ENCODE results near the gene KCNQ4. TPM values are rescaled to one million over a fixed set of nuclear protein-coding genes. Genes with fewer than 3 reads are reported as not detected.

The KCNQ4 gene
- total and polyA plus RNA-seq, 2 of the 13 experiments (the other 11 are each of a cell fraction or from before 2014, with no cell fraction given): 0.02 to 0.09 TPM

GRCh38 chr1:40784141-40784770 is 669 bp downstream of the KCNQ4 start:
- no peaks in the 10 kb centered on the region for H3K79me2 ChIP-seq (ENCODE audit: insufficient read depth, low read length)
- in situ Hi-C loops (cut with HindIII; ENCODE audit: extremely low pct_ligation_motif_present, low pct_unique_long_range_greater_than_20kb) (no loop called here), intact Hi-C loops (cut with micrococcal nuclease; ENCODE audit: unreplicated experiment) (loop anchor here (10.0 kb wide), 1 partner anchor 169 kb away; no protein-coding TSS in a partner anchor)
- ChIA-PET POLR2A (no interaction called here), CTCF (ENCODE audit: low intra/inter-chr PET ratio, low total read pairs) (no interaction called here)
- H2AFZ ChIP-seq (ENCODE audit: low read length): no peak overlapping the region
- ATAC-seq (no peak), DNase-seq (ENCODE audit: low spot score) (no peak), FAIRE-seq (no peak)
- BruUV-seq (replicated peaks): no TSS peak
- H3K27me3 ChIP-seq (ENCODE audit: control insufficient read depth in 1 of 2, insufficient read depth in 2 of 2, low read length in 2 of 2): peaks cover 1 to 3% of the 10 kb centered on the region in 2 experiments; a peak in 2 of 5 replicates
- WGBS (ENCODE audit: low lambda C conversion rate): 79% methylated on average over 41 of the region's 63 CpGs
- no peak overlapping the region for H3K27ac ChIP-seq (ENCODE audit: extremely low read length, insufficient read depth, low read length)
- no peaks in the 10 kb centered on the region for H3K9me3 ChIP-seq (ENCODE audit: low read length)
- no peaks in the 10 kb centered on the region for H3K36me3 ChIP-seq (replicated peaks in 1 of 2; ENCODE audit: control insufficient read depth in 1 of 2, insufficient read depth in 2 of 2, low read length in 2 of 2)
- peaks cover 55% of the 10 kb centered on the region for H3K4me1 ChIP-seq (ENCODE audit: insufficient read depth, low read length)
- no peak overlapping the region for H3K4me3 ChIP-seq (replicated peaks in 1 of 3; ENCODE audit: insufficient read depth in 1 of 3, low read depth in 2 of 3, low read length in 3 of 3)
- H3K4me2 ChIP-seq (ENCODE audit: low read depth, low read length): no peak overlapping the region
- H4K20me1 ChIP-seq (ENCODE audit: insufficient read depth, low read length): no peaks in the 10 kb centered on the region
- no peak overlapping the region for H3K9ac ChIP-seq (ENCODE audit: insufficient read depth, low read depth, low read length)
- no peak for TF ChIP-seq ARID2 (CRISPR knock-in tag; IDR thresholded peaks at IDR 0.05; ENCODE audit: borderline replicate concordance)
- no peak for TF ChIP-seq FOSL2 (CRISPR knock-in tag; IDR thresholded peaks at IDR 0.05)
- TF ChIP-seq MAZ (IDR thresholded peaks at IDR 0.05; ENCODE audit: borderline replicate concordance, low read depth, low read length): no peak
- TF ChIP-seq MAZ (CRISPR knock-in tag; IDR thresholded peaks at IDR 0.05; ENCODE audit: low read depth): no peak
- TF ChIP-seq ZNF12 (CRISPR knock-in tag; IDR thresholded peaks at IDR 0.05): no peak
- TF ChIP-seq ZNF543 (CRISPR knock-in tag; IDR thresholded peaks at IDR 0.05): no peak
- TF ChIP-seq HMGXB4 (CRISPR knock-in tag; IDR thresholded peaks at IDR 0.05; ENCODE audit: borderline replicate concordance in 1 of 2, low read depth in 1 of 2): no peak
- no peak for TF ChIP-seq UBTF (CRISPR knock-in tag; IDR thresholded peaks at IDR 0.05)
- no peak for TF ChIP-seq ZSCAN22 (CRISPR knock-in tag; IDR thresholded peaks at IDR 0.05)
- no peak for TF ChIP-seq POLR2AphosphoS5 (IDR thresholded peaks at IDR 0.05; ENCODE audit: low read depth, low read length)
- no peak for TF ChIP-seq ZFYVE20 (CRISPR knock-in tag; IDR thresholded peaks at IDR 0.05; ENCODE audit: borderline replicate concordance, low read depth)
- no peak for TF ChIP-seq ZNF766 (CRISPR knock-in tag; IDR thresholded peaks at IDR 0.05; ENCODE audit: borderline replicate concordance)
- no peak for TF ChIP-seq POLR2A (IDR thresholded peaks at IDR 0.05; ENCODE audit: insufficient read depth in 1 of 2, low read depth in 2 of 2, low read length in 2 of 2)
- no peak for TF ChIP-seq MXD1 (CRISPR knock-in tag; IDR thresholded peaks at IDR 0.05)
- TF ChIP-seq PHF8 (CRISPR knock-in tag; IDR thresholded peaks at IDR 0.05): no peak
- no peak for TF ChIP-seq HOXA9 (CRISPR knock-in tag; IDR thresholded peaks at IDR 0.05; ENCODE audit: borderline replicate concordance)
- TF ChIP-seq ZC3H13 (CRISPR knock-in tag; IDR thresholded peaks at IDR 0.05): no peak
- TF ChIP-seq ZBTB44 (CRISPR knock-in tag; IDR thresholded peaks at IDR 0.05): no peak

Data from HepG2 (cell line).